Stimulated activated CD4-positive, alpha-beta T cell treated with anti-CD3 and anti-CD28 coated beads, TNF-alpha, amount 100 ng/mL, for 4 hours (primary cell): ENCODE results near the gene TRMT10B.
"Not testable (repeated sequence)": the region's sequence is repeated elsewhere in the genome, so short reads cannot be mapped to it uniquely, and the experiment has no call there.

Experiments
- DNase-seq, 3 experiments: peaks; one replicate each; pipeline ENCODE4 v3.0.0-alpha.2; 2020; ENCODE audit warnings: low read depth in 3 of 3

TRMT10B gene

GRCh38 chr9:37801287-37801850, 47.8 kb downstream of the TRMT10B start:
- DNase-seq = peak in 1 of 3 experiments; percentile 16

- DNase-seq = no peak
These were observed 48.5 kb downstream of the TRMT10B start for GRCh38 chr9:37801959-37802711.

GRCh38 chr9:37806271-37806670, 52.7 kb downstream of the TRMT10B start:
- DNase-seq = no peak

GRCh38 chr9:37809676-37810075, 56.1 kb downstream of the TRMT10B start:
- not testable (repeated sequence) for DNase-seq

GRCh38 chr9:37811906-37812476, 58.4 kb downstream of the TRMT10B start:
- DNase-seq = no peak

- DNase-seq = no peak
These were observed 59.3 kb downstream of the TRMT10B start for GRCh38 chr9:37812773-37813379.

GRCh38 chr9:37818849-37819248, 65.2 kb downstream of the TRMT10B start:
- DNase-seq = no peak

- no peak for DNase-seq
These were observed 66.5 kb downstream of the TRMT10B start for GRCh38 chr9:37820142-37820541.

GRCh38 chr9:37825174-37825573, 71.6 kb downstream of the TRMT10B start:
- DNase-seq = not testable (repeated sequence)

- no peak for DNase-seq
These were observed 74.0 kb downstream of the TRMT10B start for GRCh38 chr9:37827483-37828165.
